HL-60/S4 treated with retinoic acid at 250 ng/mL for 4 days and 3 days (cell line): Measurements from ENCODE around the gene TUBB3.
"Not testable (repeated sequence)": the region's sequence is repeated elsewhere in the genome, so short reads cannot be mapped to it uniquely, and the experiment has no call there.

ENCODE experiments used
- in situ Hi-C: fragments of 300-500 bp; cut with MboI; formaldehyde crosslinking; loops from 2 replicates; pipeline ENCODE4 v1.7.0; 2022; ENCODE audit warnings: low sequenced_read_pairs

TUBB3 gene

DNA sequence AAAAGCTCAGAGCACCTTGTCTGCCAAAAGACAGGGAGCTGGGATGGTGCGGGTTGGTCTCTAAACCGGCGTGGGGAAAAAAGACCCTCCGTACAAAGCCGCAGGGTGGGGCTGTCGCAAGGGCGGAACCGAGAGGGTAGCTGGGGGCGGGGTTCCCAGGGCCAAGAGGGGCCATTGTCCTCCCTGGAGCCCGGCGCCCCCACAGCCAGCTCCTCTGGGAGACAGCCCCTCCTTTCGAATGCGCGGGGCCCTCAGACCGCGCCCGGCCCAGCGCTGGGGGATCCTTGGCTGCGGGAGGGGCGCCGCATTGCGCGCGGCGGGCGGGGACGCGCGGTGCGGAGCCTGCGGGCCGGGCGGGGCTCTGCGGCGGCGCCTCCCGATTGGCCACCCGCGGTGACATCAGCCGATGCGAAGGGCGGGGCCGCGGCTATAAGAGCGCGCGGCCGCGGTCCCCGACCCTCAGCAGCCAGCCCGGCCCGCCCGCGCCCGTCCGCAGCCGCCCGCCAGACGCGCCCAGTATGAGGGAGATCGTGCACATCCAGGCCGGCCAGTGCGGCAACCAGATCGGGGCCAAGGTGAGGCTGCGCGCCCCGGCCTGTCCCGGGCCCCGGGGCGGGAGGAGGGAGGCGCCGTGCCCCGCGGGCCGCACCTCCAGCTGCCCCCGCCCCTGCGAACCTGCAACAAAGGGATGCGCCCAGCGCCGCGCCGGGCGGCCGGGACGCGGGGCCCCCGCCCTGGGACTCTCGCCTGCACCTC lies at the start of gene TUBB3:
TUBB3 (plus strand) TSS at position 459 of the 756 bp plus-strand sequence; CDS start at position 519, 60 bp downstream.
- in situ Hi-C loops: no loop called here

DNA sequence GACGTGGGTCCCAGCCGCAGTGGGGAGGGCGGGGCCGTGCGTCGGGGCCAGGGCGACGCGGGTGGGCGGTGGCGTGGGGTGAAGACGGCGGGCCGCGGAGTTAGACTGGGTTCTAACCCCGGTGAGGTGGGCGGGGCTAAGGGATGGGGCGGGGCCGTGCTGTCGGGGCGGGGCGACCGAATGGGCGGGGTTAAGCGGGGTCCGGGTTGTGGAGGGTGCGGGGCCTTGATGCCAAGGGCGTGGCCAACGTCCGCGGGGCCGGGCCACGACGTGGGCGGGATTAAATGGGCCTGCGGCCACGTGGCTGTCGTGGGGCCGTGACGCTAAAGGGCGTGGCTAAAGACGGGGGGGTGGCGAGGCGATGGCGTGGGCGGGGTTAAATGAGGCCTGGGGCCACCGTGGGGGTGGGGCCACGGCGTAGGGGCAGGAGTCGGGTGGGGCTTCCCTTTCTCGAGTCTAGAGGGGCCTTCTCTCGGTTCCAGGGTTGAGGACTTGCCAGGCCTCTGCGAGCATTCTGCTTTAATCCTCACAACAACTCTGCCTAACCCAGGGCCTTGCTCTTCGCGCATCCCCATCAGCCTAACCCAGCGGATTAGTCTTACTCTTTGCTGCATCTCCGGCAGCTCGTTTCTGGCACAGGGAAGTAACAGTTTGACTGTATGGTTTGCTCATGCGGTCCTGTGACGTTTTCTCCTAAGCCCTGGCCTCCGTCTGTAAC lies 49.0 kb upstream of the TUBB3 start:
- in situ Hi-C loops: no loop called here

DNA sequence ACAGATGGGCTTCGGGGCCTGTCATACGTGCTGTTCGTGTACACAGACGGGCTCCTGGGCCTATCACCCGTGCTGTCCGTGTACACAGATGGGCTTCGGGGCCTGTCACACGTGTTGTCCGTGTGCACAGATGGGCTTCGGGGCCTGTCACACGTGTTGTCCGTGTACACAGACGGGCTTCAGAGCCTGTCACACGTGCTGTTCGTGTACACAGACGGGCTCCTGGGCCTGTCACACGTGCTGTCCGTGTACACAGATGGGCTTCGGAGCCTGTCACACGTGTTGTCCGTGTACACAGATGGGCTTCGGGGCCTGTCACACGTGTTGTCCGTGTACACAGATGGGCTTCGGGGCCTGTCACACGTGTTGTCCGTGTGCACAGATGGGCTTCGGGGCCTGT lies 44.0 kb upstream of the TUBB3 start:
- in situ Hi-C loops: not testable (repeated sequence)

DNA sequence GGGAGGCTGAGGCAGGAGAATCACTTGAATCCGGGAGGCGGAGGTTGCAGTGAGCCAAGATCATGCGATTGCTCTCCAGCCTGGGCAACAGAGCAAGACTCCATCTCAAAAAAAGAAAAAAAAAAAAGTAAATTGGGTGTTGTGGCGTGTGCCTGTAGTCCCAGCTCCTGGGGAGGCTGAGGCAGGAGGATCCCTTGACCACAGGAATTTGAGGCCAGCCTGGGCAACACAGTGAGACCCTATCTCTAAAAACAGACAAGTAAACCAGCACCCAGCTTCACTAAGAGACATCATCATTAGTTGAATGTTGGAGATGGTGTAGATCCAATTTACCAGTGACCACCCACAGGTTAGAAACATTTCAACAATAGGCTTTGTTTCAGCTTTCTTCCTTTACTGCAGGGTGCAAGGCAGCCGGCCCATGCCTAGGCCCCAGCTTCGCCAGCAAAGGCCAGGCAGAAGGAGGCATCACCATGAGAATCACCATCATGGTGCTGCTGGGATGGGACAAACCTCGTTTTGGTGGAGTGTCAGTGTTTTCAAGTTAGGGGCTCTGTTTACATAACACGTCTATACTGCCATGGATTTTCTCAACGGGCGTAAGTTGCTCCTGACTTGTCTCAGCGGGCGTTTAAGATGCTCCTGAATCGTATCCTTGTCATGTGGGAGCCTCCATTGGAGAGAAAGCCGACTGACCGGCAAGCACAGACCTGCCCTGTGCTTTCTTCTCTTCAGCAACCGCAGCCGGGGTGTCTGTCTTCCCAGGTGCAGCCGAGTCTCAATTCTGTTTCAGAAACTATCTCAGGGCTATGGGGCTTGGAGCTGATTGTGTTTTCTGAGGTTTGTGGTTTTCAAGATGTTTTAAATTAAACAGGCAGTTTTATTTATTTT lies 42.4 kb upstream of the TUBB3 start:
- in situ Hi-C loops: no loop called here

DNA sequence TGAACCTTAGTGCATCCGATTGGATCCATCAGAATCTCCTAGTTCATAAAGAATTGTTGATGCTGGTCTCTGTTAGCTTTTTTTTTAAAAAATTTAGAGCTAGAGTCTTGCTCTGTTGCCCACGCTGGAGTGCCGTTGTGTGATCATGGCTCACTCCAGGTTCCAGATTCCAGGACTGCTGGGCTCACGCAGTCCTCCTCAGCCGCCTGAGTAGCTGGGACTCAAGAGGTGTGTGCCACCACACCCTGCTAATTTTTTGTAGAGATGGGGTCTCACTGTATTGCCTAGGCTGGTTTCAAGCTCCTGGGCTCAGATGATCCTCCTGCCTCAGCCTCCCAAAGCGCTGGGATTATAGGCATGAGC lies 41.8 kb upstream of the TUBB3 start:
- in situ Hi-C loops: no loop called here

DNA sequence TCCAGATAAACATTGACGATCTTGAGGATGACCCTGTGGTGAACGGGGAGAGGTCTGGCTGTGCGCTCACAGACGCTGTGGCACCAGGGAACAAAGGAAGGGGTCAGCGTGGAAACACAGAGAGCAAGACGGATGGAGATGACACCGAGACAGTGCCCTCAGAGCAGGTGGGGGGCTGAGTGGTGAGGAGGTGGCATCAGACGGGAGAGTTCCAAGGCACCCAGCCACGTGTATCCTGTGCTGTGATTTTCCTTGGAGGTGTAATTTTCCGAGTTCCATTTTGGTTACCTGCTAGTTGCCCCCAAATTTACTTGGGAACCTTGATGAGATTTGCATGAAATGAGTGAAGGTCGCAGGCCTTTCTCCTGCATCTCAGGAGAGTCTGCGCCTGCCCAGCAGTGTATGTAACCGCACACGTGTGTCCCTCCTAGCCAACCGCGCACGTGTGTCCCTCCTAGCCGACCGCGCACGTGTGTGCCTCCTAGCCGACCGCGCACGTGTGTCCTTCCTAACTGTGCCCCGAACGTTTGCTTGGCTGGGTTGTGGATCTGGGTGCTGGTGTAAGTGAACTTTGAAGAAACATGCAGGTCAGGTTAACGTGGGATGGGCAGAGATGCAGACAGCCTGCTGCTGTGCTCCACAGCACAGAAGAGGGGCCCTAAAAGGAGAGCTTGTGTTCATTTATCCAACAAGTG lies 39.6 kb upstream of the TUBB3 start:
- in situ Hi-C loops: no loop called here

DNA sequence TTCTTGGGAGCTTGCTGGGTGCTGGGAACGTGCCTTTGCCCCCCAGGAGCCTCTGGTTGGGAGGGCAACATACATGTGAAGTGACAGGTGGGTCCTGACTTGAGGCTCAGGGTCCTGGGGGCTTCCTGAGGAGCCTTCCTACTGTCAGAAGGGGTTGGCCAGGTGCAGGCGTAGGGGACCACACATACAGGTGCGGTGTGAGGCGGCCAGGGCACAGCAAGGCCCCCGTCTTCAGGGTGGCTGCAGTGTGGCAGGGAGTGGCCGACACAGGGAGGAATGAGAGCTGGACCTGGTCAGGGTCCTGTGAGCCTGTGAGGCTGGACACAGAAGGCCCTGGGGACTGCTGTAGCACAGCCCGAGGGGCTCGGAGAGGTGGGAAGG lies 39.1 kb upstream of the TUBB3 start:
- in situ Hi-C loops: no loop called here

DNA sequence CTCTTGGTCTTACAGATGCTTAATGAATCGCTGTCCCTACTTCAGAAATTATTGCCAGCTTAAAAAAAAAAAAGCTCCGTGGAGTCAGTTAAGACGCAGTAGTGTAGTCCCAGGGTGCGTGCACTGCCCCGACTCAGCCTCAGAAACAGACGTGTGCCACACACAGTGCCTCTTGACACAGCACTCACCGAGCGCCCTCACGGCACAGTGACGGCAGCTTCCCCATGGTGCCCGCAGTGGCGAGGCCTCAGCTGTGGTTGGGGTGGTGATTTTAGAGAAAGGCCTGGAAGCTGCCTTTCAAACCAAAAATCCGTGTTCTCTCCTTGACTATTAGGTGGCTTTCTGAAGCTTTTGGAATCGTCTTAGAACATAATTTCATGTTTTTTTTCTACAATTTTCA lies 35.9 kb upstream of the TUBB3 start:
- in situ Hi-C loops: no loop called here

DNA sequence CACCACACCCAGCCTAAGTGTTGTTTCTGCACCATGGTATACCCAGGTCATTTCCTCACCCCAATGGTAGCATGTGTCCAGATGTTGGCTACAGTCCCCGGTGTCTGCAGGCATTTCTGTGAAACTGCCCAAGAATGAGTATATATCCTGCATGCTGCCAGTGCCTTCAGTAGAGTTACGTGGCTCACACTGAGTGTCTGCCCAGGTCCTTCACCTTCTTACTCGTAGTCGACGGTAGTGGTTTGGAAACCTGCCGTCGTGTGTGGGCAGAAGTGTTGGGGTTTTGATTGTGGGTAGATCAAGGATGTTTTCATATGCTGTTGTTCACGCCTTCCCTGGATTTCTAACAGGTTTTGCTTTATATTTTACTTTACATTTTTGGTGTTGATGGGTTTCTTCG lies 32.9 kb upstream of the TUBB3 start:
- in situ Hi-C loops: no loop called here

DNA sequence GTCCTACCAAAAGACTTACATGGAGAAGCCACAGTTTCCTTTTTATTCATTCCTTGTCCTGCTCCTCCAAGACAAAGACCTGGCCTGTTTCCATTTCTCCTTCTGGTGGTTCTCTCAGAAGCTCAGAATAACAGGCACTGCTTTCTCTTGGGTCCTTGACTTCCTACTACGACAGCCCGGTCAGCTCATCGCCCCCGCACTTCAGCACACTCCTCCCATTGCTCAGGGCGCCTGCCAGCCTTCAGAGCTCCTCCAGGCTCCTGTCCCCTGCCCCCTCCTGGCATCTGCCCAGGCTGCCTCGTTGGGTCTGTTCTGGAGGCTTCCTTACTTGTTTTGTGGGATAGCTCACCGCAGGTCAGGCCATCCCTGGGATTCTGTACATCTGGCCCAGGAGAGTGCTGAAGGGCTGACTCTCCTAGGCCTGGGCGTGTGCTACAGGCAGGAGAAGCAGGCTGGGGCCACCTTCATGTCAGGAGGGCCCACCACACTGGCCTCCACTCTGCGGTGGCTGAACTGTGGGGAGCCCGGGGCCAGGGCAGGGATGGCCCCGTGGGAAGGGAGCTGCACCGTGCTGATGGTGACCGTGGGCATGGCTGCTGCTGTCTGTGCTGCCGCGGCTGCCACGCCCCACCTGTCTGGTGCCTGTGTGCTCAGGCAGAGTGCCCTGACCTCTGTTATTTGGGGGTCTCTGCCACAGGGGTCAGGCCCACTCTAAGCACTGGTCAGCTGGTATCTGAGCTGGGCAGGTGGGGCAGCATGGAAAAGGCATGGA lies 32.1 kb upstream of the TUBB3 start:
- in situ Hi-C loops: no loop called here

DNA sequence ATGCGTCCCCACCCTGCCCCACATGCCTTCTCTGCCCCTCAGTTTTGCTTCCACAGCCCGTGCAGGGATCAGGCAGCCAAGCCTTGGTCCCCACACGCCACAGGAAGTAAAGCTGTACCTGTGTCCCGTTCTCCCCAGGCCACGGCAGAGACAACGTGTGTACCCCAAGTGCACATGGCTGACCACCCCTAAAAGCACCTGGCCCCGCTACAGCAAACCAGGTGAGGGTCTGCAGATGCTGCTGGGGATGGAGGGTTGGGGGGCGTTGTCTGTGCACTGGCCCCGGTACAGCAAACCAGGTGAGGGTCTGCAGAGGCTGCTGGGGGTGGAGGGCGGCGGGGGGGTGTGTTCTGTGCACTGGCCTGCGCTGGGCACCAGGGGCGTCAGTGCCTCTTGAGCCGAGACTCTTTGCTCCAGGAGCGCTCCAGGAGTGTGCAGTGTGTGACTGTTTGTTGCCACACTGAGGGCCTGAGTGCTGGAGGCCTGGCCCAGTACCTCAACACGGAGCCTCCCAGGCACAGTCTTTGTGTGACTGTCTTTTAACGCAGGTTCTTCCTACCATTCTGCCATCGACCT lies 31.0 kb upstream of the TUBB3 start:
- in situ Hi-C loops: no loop called here

DNA sequence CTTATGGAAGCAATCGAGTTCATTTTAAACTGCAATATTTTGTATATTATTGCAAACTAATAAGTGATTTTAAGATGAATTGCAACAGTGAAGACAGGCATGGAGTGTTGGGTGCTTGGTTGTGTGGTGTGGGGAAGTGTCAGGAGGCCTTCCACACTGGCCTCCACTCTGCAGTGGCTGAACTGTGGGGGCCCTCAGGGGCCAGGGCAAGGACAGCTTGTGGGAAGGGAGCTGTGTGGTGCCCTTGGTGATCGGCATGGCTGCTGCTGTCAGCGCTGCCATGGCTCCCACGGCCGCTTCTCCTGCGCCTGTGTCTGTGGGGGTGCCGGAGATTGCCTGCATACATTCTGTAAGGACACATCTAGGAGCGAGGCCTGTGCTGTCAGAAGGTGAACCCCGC lies 30.5 kb upstream of the TUBB3 start:
- in situ Hi-C loops: no loop called here

DNA sequence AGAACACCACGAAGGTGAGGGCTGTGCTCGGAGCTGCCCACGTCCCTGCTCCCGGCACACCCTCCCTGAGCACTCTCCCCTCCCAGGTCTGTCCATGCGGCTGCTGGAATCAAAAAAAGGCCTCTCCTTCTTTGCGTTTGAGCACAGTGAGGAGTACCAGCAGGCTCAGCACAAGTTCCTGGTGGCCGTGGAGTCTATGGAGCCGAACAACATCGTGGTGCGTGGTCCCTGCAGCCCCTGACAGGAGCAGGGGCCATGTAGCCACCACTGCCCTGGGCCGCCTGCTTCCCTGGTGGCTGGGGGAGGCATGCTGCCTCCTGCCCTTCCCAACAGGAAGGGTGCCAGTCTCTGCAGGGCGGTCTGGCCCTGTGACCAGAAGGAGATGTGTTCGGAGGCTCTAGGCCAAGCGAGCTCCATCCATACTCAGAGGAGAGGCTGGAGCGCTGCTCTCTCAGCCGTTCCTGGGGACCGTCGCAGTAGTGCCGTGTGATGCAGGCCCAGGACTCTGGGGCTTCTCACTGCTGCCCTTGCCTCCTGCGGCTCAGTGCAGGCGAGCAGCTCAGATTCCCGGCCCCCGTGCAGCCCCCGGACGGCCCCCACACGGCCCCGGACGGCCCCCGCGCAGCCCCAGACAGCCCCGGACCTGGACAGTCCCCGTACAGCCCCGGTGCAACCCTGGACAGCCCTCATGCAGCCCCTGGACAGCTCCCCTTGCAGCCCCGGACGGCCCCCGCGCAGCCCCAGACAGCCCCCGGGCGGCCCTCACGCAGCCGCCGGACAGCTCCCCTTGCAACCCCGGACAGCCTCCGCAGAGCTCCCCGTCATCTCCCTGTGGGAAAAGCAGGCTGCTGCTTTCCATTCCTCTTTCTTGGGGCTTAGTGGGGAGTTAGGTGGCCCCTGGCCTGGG lies 29.2 kb upstream of the TUBB3 start:
- in situ Hi-C loops: no loop called here

DNA sequence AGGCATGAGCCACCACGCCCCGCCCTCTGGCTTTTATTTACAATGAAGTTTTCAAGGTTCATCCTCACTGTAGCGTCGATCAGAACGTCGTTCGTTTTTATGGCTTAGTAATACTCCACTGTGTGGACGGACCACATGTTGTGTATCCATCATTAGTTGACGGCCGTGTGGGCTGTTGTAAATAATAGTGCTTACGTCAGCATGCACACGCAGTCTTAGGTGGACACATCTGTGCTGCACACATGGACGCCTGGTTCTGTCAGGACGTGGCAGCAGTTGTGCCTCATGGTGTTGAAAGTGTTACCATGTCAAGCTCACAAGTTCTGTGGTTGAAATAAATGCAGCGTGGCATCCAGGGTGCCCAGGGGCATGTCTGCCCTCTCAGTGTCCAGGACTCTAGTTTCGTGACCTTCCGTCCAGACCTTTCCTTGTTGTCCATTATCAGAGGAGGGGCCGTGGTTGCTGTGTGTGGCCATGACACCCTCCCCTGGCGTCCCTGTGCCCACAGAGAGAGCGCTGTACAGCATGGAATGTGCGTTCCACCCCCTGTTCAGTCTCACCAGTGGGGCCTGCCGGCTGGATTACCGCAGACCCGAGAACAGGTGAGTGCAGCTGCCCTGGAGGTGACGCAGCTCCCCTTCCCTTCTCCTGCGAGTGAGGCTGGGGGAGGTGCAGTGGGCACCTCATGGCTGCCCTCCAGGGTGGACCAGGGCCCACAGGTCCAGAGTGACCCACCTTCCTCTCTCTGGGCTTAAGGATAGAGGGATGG lies 27.5 kb upstream of the TUBB3 start:
- in situ Hi-C loops: no loop called here

DNA sequence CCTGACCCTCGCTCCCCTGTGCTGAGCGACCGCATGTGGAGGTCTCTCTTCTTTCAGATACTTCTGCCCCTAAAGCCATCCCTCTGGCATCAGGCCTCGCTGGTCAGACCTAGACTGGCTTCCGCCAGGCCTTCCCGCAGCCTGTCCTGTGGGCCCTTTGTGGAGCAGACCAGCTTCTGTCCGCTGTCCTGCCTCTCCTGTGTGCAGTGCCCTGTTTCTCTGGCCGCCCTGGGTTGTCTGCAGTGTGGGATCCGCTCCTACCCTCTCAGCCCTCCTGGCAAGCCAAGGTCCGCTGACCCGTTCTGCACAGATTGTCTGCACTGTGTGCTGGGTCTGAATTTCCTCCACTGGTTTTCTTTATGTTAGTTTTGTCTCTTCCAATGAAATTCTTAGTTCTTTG lies 25.9 kb upstream of the TUBB3 start:
- in situ Hi-C loops: no loop called here

DNA sequence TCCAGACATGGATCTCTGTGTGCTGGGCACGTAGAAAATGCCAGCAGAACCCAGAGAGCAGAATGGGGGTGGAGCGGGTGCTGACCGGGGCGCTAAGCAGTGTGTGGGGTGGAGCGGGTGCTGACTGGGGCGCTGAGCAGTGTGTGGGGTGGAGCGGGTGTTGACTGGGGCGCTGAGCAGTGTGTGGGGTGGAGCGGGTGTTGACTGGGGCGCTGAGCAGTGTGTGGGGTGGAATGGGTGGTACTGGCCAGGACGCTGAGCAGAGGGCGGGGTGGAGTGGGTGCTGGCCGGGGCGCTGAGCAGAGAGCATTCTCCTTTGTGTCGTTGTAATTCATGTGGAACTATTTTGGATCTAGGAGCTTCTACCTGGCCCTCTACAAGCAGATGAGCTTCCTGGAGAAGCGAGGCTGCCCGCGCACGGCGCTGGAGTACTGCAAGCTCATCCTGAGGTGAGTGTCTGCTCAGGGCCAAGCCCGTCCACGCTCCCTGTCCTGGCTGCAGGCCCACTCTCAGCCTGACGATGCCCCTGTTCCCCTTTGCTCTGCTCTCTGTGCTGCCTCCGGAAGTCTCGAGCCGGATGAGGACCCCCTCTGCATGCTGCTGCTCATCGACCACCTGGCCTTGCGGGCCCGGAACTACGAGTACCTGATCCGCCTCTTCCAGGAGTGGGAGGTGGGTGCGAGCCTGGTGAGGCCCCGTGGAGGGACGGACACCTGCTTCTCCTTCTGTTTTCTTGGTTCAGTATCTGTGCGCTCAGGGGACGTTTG lies 24.8 kb upstream of the TUBB3 start:
- in situ Hi-C loops: no loop called here

DNA sequence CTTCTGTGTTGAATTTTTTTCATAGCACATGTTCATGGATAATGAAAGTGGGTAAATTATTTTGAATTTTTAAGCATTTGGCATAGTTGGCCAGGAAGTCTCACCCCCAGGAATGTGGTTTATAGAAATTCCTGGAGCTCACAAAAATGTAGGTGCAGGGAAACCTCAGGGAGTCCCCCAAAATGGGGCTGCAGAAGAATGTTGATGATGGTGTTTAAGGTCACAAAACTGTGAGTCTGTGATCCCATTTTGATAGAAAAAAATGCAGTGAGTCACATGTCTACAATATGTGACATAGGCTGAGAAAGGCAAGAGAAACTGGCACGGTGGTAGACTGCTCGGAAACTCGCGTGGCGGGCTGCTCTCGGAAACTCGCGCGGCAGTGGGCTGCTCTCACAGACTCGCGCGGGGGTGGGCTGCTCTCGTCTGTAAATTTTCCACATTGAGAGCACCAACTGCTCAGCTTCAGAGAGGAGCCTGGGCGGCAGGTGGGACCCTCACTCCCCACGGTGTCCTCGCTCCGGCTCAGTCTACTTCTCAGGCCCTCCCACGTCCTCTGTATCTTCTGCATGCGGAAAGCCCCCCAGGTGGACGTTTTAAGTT lies 23.2 kb upstream of the TUBB3 start:
- in situ Hi-C loops: no loop called here
